ENCODE measurements around the gene S100A14. TPM values are rescaled to one million over a fixed set of nuclear protein-coding genes. Genes with fewer than 3 reads are reported as not detected.
A peak's percentile ranks its signal among the peaks of the same experiment; 100 is the strongest.

Gene S100A14
- total RNA-seq, 1 experiment from 2014 or later = 2.1 TPM

- peak overlapping the region; percentile 94 for H3K27ac Mint-ChIP-seq
Measured at GRCh38 chr1:153647346-153647714, 31.2 kb upstream of the S100A14 start.

GRCh38 chr1:153646672-153647345 is 30.7 kb upstream of the S100A14 start:
- ATAC-seq = no peak
- CTCF ChIA-PET = interaction anchor here (0.8 to 2.2 kb wide), 6 partner anchors 13 to 293 kb away, joined by 3 to 7 read pairs (median 4); partner anchors contain the start of gene CHTOP
- TF ChIP-seq NR3C1 (CRISPR knock-in tag; conservative IDR thresholded peaks at IDR 0.05; ENCODE audit: low read depth) = no peak
- TF ChIP-seq ESRRA (CRISPR knock-in tag; IDR thresholded peaks at IDR 0.05; ENCODE audit: borderline replicate concordance) = no peak
- no peak for TF ChIP-seq AFF4 (CRISPR knock-in tag; IDR thresholded peaks at IDR 0.05; ENCODE audit: borderline replicate concordance)
- TF ChIP-seq, protein P1, sequence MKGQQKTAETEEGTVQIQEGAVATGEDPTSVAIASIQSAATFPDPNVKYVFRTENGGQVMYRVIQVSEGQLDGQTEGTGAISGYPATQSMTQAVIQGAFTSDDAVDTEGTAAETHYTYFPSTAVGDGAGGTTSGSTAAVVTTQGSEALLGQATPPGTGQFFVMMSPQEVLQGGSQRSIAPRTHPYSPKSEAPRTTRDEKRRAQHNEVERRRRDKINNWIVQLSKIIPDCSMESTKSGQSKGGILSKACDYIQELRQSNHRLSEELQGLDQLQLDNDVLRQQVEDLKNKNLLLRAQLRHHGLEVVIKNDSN (CRISPR knock-in tag; IDR thresholded peaks at IDR 0.05) = no peak
- TF ChIP-seq CREB1 (CRISPR knock-in tag; IDR thresholded peaks at IDR 0.05) = no peak
- no peak for TF ChIP-seq E2F4 (CRISPR knock-in tag; IDR thresholded peaks at IDR 0.05; ENCODE audit: borderline replicate concordance, low read depth)
- no peak for TF ChIP-seq IRF2 (CRISPR knock-in tag; IDR thresholded peaks at IDR 0.05; ENCODE audit: borderline replicate concordance, low read depth)

More at GRCh38 chr1:153647346-153647714, 31.2 kb upstream of the S100A14 start:
- ChIA-PET POLR2A (interaction anchor here (1.0 to 3.4 kb wide), 2 partner anchors 13 kb away, joined by 5 to 14 read pairs; partner anchors contain the start of gene CHTOP), CTCF (interaction anchor here (0.5 to 2.2 kb wide), 9 partner anchors 13 to 320 kb away, joined by 3 to 12 read pairs (median 4); partner anchors contain the start of genes CHTOP, CREB3L4 and S100A13)
- Mint-ChIP-seq H3K9me3 (no peaks in the 10 kb centered on the region), H3K4me1 (peaks cover 8% of the 10 kb centered on the region), H3K27me3 (ENCODE audit: low read depth) (no peaks in the 10 kb centered on the region), H3K36me3 (peaks cover 37% of the 10 kb centered on the region), H3K4me3 (no peak overlapping the region)
- peak; percentile 80 for ATAC-seq
- DNase-seq (ENCODE audit: low spot score) = no peak
- TF ChIP-seq TEAD1 (CRISPR knock-in tag; IDR thresholded peaks at IDR 0.05) = 0 out of 2 replicates have a peak, but pooled peaks have one; percentile 27
- no peak for TF ChIP-seq SMAD4 (CRISPR knock-in tag; IDR thresholded peaks at IDR 0.05)
- no peak for TF ChIP-seq NFE2L1 (CRISPR knock-in tag; IDR thresholded peaks at IDR 0.05)
- TF ChIP-seq ATF6 (CRISPR knock-in tag; IDR thresholded peaks at IDR 0.05) = no peak
- no peak for TF ChIP-seq E2F5 (CRISPR knock-in tag; IDR thresholded peaks at IDR 0.05)
- TF ChIP-seq, protein P2, sequence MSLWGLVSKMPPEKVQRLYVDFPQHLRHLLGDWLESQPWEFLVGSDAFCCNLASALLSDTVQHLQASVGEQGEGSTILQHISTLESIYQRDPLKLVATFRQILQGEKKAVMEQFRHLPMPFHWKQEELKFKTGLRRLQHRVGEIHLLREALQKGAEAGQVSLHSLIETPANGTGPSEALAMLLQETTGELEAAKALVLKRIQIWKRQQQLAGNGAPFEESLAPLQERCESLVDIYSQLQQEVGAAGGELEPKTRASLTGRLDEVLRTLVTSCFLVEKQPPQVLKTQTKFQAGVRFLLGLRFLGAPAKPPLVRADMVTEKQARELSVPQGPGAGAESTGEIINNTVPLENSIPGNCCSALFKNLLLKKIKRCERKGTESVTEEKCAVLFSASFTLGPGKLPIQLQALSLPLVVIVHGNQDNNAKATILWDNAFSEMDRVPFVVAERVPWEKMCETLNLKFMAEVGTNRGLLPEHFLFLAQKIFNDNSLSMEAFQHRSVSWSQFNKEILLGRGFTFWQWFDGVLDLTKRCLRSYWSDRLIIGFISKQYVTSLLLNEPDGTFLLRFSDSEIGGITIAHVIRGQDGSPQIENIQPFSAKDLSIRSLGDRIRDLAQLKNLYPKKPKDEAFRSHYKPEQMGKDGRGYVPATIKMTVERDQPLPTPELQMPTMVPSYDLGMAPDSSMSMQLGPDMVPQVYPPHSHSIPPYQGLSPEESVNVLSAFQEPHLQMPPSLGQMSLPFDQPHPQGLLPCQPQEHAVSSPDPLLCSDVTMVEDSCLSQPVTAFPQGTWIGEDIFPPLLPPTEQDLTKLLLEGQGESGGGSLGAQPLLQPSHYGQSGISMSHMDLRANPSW (CRISPR knock-in tag; conservative IDR thresholded peaks at IDR 0.05; ENCODE audit: low read depth) = no peak
- TF ChIP-seq E2F1 (CRISPR knock-in tag; IDR thresholded peaks at IDR 0.05) = peak; percentile 54; the same call in 1 of the 2 replicates

More at GRCh38 chr1:153646672-153647345, 30.7 kb upstream of the S100A14 start:
- no peak for DNase-seq (ENCODE audit: low spot score)
- Mint-ChIP-seq H3K36me3 (peaks cover 42% of the 10 kb centered on the region), H3K4me3 (no peak overlapping the region), H3K27me3 (ENCODE audit: low read depth) (no peaks in the 10 kb centered on the region), H3K27ac (peak overlapping the region; percentile 94), H3K4me1 (peaks cover 8% of the 10 kb centered on the region), H3K9me3 (no peaks in the 10 kb centered on the region)
- POLR2A ChIA-PET = interaction anchor here (1.0 to 3.4 kb wide), 2 partner anchors 13 kb away, joined by 5 to 14 read pairs; partner anchors contain the start of gene CHTOP

Data from WTC11 (cell line).